Activated T-helper 1 cell treated with anti-CD3 and anti-CD28 coated beads, Interleukin-2, amount 50 U/mL, for 16 hours (primary cell): ENCODE measurements around the gene CELSR3.
A peak's percentile ranks its signal among the peaks of the same experiment; 100 is the strongest.

ENCODE experiments used
- DNase-seq, 2 donors: peaks; one replicate each; pipeline ENCODE4 v3.0.0-alpha.2; 2020; ENCODE audit warnings: low read depth in 1 of 2, low spot score in 1 of 2

Gene CELSR3

GRCh38 chr3:48686538-48687219, 24.0 kb upstream of the CELSR3 start:
- no peak for DNase-seq

GRCh38 chr3:48685603-48686511, 23.2 kb upstream of the CELSR3 start, which contains the start of gene NCKIPSD:
NCKIPSD (minus strand) TSS chr3:48685915; CDS start chr3:48685807, 108 bp downstream.
- DNase-seq: peak; percentile 86 to 89

GRCh38 chr3:48685293-48685602, 22.6 kb upstream of the CELSR3 start:
- no peak for DNase-seq

- DNase-seq: no peak
Observed at GRCh38 chr3:48684480-48685143, 21.9 kb upstream of the CELSR3 start.

GRCh38 chr3:48684054-48684349, 21.3 kb upstream of the CELSR3 start:
- no peak for DNase-seq

GRCh38 chr3:48682786-48683185, 20.1 kb upstream of the CELSR3 start:
- no peak for DNase-seq

GRCh38 chr3:48681974-48682610, 19.4 kb upstream of the CELSR3 start:
- DNase-seq: no peak

GRCh38 chr3:48681541-48681880, 18.8 kb upstream of the CELSR3 start:
- DNase-seq: no peak

- DNase-seq: no peak
Observed at GRCh38 chr3:48680811-48681540, 18.3 kb upstream of the CELSR3 start.

GRCh38 chr3:48679411-48680391, 17.0 kb upstream of the CELSR3 start:
- no peak for DNase-seq

GRCh38 chr3:48678566-48679380, 16.1 kb upstream of the CELSR3 start:
- DNase-seq: no peak

GRCh38 chr3:48678056-48678455, 15.4 kb upstream of the CELSR3 start:
- no peak for DNase-seq

- DNase-seq: no peak
Observed at GRCh38 chr3:48674505-48674904, 11.8 kb upstream of the CELSR3 start.

- no peak for DNase-seq
Observed at GRCh38 chr3:48672522-48672921, 9.8 kb upstream of the CELSR3 start.

GRCh38 chr3:48664929-48665328, 2.2 kb upstream of the CELSR3 start:
- no peak for DNase-seq

- no peak for DNase-seq
Observed at GRCh38 chr3:48664313-48664644, 1.6 kb upstream of the CELSR3 start.

GRCh38 chr3:48663489-48664312, 1.0 kb upstream of the CELSR3 start:
- peak; percentile 57 to 71 for DNase-seq

- no peak for DNase-seq
Observed at GRCh38 chr3:48662145-48662752, 437 bp downstream of the CELSR3 start.
